PFSK-1 (cell line): ENCODE results near the gene PIEZO2.

Source experiments
- POLR2AphosphoS5 ChIP-seq: IDR thresholded peaks from 2 replicates; pipeline ENCODE4 v1.6.1; 2012; ENCODE audit warnings: low read depth, mild to moderate bottlenecking, control low read depth, low read length, moderate library complexity
- TAF1 ChIP-seq: IDR thresholded peaks from 2 replicates; pipeline ENCODE4 v1.6.1; 2012; ENCODE audit warnings: low read length, control low read depth, borderline replicate concordance; ENCODE audit not compliant: insufficient read depth

- TF ChIP-seq TAF1 (no peak), POLR2AphosphoS5 (no peak)
Measured at GRCh38 chr18:11115276-11115675, 34.1 kb downstream of the PIEZO2 start.
